HepG2 (cell line): Measurements from ENCODE around the gene PANX1. TPM values are rescaled to one million over a fixed set of nuclear protein-coding genes. Genes with fewer than 3 reads are reported as not detected.

Experiments
- ATAC-seq: fragments of 200-7000 bp; cut with Tn5 transposase; 3 replicates; pipeline ENCODE4 v1.9.1; 2020; ENCODE audit warnings: mild to moderate bottlenecking, moderate library complexity
- BruUV-seq: library from RNA; stranded (reverse); fragments of 400-500 nt; replicated peaks from 2 replicates; lab custom pipeline; 2021; lab: Mats Ljungman, UMichigan
- CTCF ChIA-PET: fragments of 300-600 bp; formaldehyde crosslinking; extraction: SDS; loops from one replicate; lab custom pipeline; 2021; ENCODE audit warnings: low total read pairs, inconsistent platforms, low intra/inter-chr PET ratio; lab: Yijun Ruan, JAX
- POLR2A ChIA-PET: fragments of 350-600 bp; sonication (Branson Sonifier 250); formaldehyde crosslinking; loops from one replicate; lab custom pipeline; 2020; ENCODE audit warnings: antibody characterized with exemption, inconsistent platforms; lab: Yijun Ruan, JAX
- DNase-seq: peaks from one replicate; pipeline ENCODE4 v3.0.0-alpha.2; 2015; ENCODE audit warnings: low spot score
- FAIRE-seq: peaks from 3 replicates; lab custom pipeline; 2011; peaks lifted over from hg19 to GRCh38; lab: Jason Lieb, UNC
- H2AFZ ChIP-seq: one replicate; pipeline ENCODE4 v1.6.1; 2011; ENCODE audit warnings: low read length, inconsistent platforms
- H3K27ac ChIP-seq: fragments of 300-600 bp; 3 replicates; pipeline ENCODE4 v1.8.0; 2011; ENCODE audit warnings: mixed run types, mild to moderate bottlenecking, mixed read lengths, low read length, inconsistent platforms; ENCODE audit not compliant: insufficient read depth; ENCODE audit errors: extremely low read length
- H3K27me3 ChIP-seq, 2 experiments: fragments of 200-600 bp in 1 of 2; 2 replicates in 1 of 2; 3 replicates in 1 of 2; pipeline versions ENCODE4 v1.6.0 to v1.8.0; 2011; ENCODE audit warnings: low read length in 2 of 2, mild to moderate bottlenecking in 2 of 2, moderate library complexity in 2 of 2, inconsistent platforms in 1 of 2; ENCODE audit not compliant: insufficient read depth in 2 of 2, control insufficient read depth in 1 of 2
- H3K36me3 ChIP-seq, 2 experiments: fragments of 200-600 bp in 1 of 2; replicated peaks in 1 of 2; 2 replicates in 1 of 2; 3 replicates in 1 of 2; pipeline versions ENCODE4 v1.5.1 to v1.8.0; 2011; ENCODE audit warnings: low read length in 2 of 2, inconsistent platforms in 1 of 2; ENCODE audit not compliant: insufficient read depth in 2 of 2, control insufficient read depth in 1 of 2
- H3K4me1 ChIP-seq: 2 replicates; pipeline ENCODE4 v1.5.1; 2012; ENCODE audit warnings: low read length, inconsistent platforms; ENCODE audit not compliant: insufficient read depth
- H3K4me2 ChIP-seq: 2 replicates; pipeline ENCODE4 v1.6.0; 2011; ENCODE audit warnings: low read depth, low read length, inconsistent platforms
- H3K4me3 ChIP-seq, 3 experiments: fragments of 200-600 bp in 1 of 3; sonication (generic), shearing (Covaris generic) in 1 of 3; replicated peaks in 1 of 3; 2 replicates each; pipeline ENCODE4 v1.5.1; 2011 to 2016; ENCODE audit warnings: low read length in 3 of 3, inconsistent platforms in 2 of 3, low read depth in 2 of 3, mild to moderate bottlenecking in 2 of 3, control low read depth in 1 of 3, mixed read lengths in 1 of 3; ENCODE audit not compliant: insufficient read depth in 1 of 3
- H3K79me2 ChIP-seq: one replicate; pipeline ENCODE4 v1.6.1; 2011; ENCODE audit warnings: low read length, inconsistent platforms; ENCODE audit not compliant: insufficient read depth
- H3K9ac ChIP-seq: 2 replicates; pipeline ENCODE4 v1.6.0; 2011; ENCODE audit warnings: mild to moderate bottlenecking, low read depth, low read length, inconsistent platforms; ENCODE audit not compliant: insufficient read depth
- H3K9me3 ChIP-seq: 2 replicates; pipeline ENCODE4 v1.5.1; 2012; ENCODE audit warnings: mild to moderate bottlenecking, low read length
- H4K20me1 ChIP-seq: 2 replicates; pipeline ENCODE4 v1.6.0; 2011; ENCODE audit warnings: inconsistent platforms, mild to moderate bottlenecking, low read length, moderate library complexity; ENCODE audit not compliant: insufficient read depth
- DBP ChIP-seq: sonication (generic); formaldehyde crosslinking; IDR thresholded peaks from 2 replicates; pipeline ENCODE4 v1.4.0; 2020; ENCODE audit warnings: missing genetic modification reagents; ENCODE audit errors: not compliant biosample characterization
- DMTF1 ChIP-seq: sonication (generic); formaldehyde crosslinking; IDR thresholded peaks from 2 replicates; pipeline ENCODE4 v1.4.0; 2020; ENCODE audit warnings: mild to moderate bottlenecking, missing genetic modification reagents
- IKZF1 ChIP-seq: fragments of 450-650 bp; IDR thresholded peaks from 2 replicates; pipeline ENCODE4 v1.7.1; 2016
- KMT2B ChIP-seq: IDR thresholded peaks from 2 replicates; pipeline ENCODE4 v1.6.1; 2016; ENCODE audit warnings: missing genetic modification reagents, missing compliant biosample characterization
- MTA3 ChIP-seq: sonication (generic); formaldehyde crosslinking; IDR thresholded peaks from 2 replicates; pipeline ENCODE4 v1.4.0; 2020; ENCODE audit warnings: missing genetic modification reagents
- SETDB1 ChIP-seq: sonication (generic); formaldehyde crosslinking; IDR thresholded peaks from 2 replicates; pipeline ENCODE4 v1.5.1; 2020; ENCODE audit warnings: missing genetic modification reagents, mild to moderate bottlenecking, borderline replicate concordance
- SMARCE1 ChIP-seq: fragments of 450-650 bp; IDR thresholded peaks from 2 replicates; pipeline ENCODE4 v1.6.1; 2017; ENCODE audit warnings: borderline replicate concordance
- SOX6 ChIP-seq, 2 experiments: fragments of 450-650 bp in 1 of 2; sonication (generic) in 1 of 2; formaldehyde crosslinking in 1 of 2; IDR thresholded peaks; 2 replicates each; pipeline versions ENCODE4 v1.4.0 to v1.6.1; 2017 to 2020; ENCODE audit warnings: antibody characterized with exemption in 1 of 2, mild to moderate bottlenecking in 1 of 2, missing genetic modification reagents in 1 of 2
- THAP9 ChIP-seq: sonication (generic); formaldehyde crosslinking; IDR thresholded peaks from 2 replicates; pipeline ENCODE4; 2020; ENCODE audit warnings: missing genetic modification reagents, mild to moderate bottlenecking, borderline replicate concordance
- ZNF280D ChIP-seq: sonication (generic); formaldehyde crosslinking; IDR thresholded peaks from 2 replicates; pipeline ENCODE4 v1.5.1; 2020; ENCODE audit warnings: mild to moderate bottlenecking, missing genetic modification reagents
- ZNF281 ChIP-seq: sonication (generic); formaldehyde crosslinking; IDR thresholded peaks from 2 replicates; pipeline ENCODE4 v1.4.0; 2020; ENCODE audit warnings: missing genetic modification reagents, borderline replicate concordance
- ZNF761 ChIP-seq: sonication (generic); formaldehyde crosslinking; conservative IDR thresholded peaks from 2 replicates; pipeline ENCODE4 v1.4.0; 2020; ENCODE audit warnings: mild to moderate bottlenecking, missing genetic modification reagents
- WGBS: methylation state at CpG from one replicate; pipeline ENCODE4 v1.1.6; 2017; ENCODE audit warnings: low lambda C conversion rate; 5-methylcytosine and 5-hydroxymethylcytosine counted together
- in situ Hi-C: cut with HindIII; loops from 2 replicates; pipeline ENCODE4 v1.10.0; 2017; ENCODE audit warnings: low pct_unique_long_range_greater_than_20kb; ENCODE audit not compliant: extremely low pct_ligation_motif_present
- intact Hi-C: fragments of 100-400 bp; cut with micrococcal nuclease; formaldehyde crosslinking; loops from one replicate; pipeline ENCODE4 v1.10.0; 2022; ENCODE audit not compliant: unreplicated experiment
- polyA plus RNA-seq, 8 experiments: library from polyadenylated mRNA; depleted of rRNA in 3 of 8; stranded (reverse) in 7 of 8; unstranded in 1 of 8; fragments of >200 nt; fragmentation: Illumina TruSeq in 4 of 8; extraction: Trizol in 4 of 8; gene quantifications; 2 replicates each; pipeline versions ENCODE4 v1.2.1 to v1.2.3, GENCODE V29; 2011 to 2016; ENCODE audit warnings: low read depth in 4 of 8, missing spikeins in 1 of 8, mixed read lengths in 1 of 8; ENCODE audit not compliant: insufficient read depth in 1 of 8
- total RNA-seq, 5 experiments: library from RNA; depleted of rRNA; stranded (reverse); fragments of >200 nt; fragmentation: Illumina TruSeq; extraction: Trizol; gene quantifications; 2 replicates each; pipeline ENCODE4 v1.2.3, GENCODE V29; 2016; ENCODE audit warnings: low read depth in 1 of 5

The PANX1 gene
- total and polyA plus RNA-seq, 2 of the 13 experiments (the other 11 are each of a cell fraction or from before 2014, with no cell fraction given) = 8.3 to 24.8 TPM

GRCh38 chr11:94117197-94117574 is 11.5 kb upstream of the PANX1 start:
- Histone ChIP-seq H3K9me3 (no peaks in the 10 kb centered on the region), H4K20me1 (no peaks in the 10 kb centered on the region), H3K79me2 (no peaks in the 10 kb centered on the region), H3K4me3 (no peak overlapping the region), H3K9ac (no peak overlapping the region), H3K27me3 (no peaks in the 10 kb centered on the region), H3K27ac (no peak overlapping the region), H3K4me1 (peaks cover 19% of the 10 kb centered on the region), H3K36me3 (no peaks in the 10 kb centered on the region), H3K4me2 (no peak overlapping the region), H2AFZ (no peak overlapping the region)
- WGBS = 43% methylated on average over 1 of the region's 1 CpG
- BruUV-seq = no TSS peak
- no peak for FAIRE-seq
- peak; percentile 43; the same call in 2 of the 3 replicates for ATAC-seq
- ChIA-PET POLR2A (interaction anchor here (3.0 kb wide), 1 partner anchor 11 kb away, joined by 16 read pairs; the partner anchor contains the start of gene PANX1), CTCF (no interaction called here)
- in situ Hi-C loops (no loop called here), intact Hi-C loops (no loop called here)
- no peak for DNase-seq
- no peak for TF ChIP-seq ZNF281 (CRISPR knock-in tag)
- no peak for TF ChIP-seq ZNF280D (CRISPR knock-in tag)
- TF ChIP-seq IKZF1 = no peak
- TF ChIP-seq SMARCE1 = no peak
- no peak for TF ChIP-seq THAP9 (CRISPR knock-in tag)
- TF ChIP-seq DBP (CRISPR knock-in tag) = no peak
- no peak for TF ChIP-seq DMTF1 (CRISPR knock-in tag)
- TF ChIP-seq KMT2B = no peak
- no peak for TF ChIP-seq MTA3 (CRISPR knock-in tag)
- TF ChIP-seq ZNF761 (CRISPR knock-in tag) = no peak
- no peak for TF ChIP-seq SOX6 (IDR thresholded peaks at IDR 0.05)
- TF ChIP-seq SOX6 (CRISPR knock-in tag; IDR thresholded peaks at IDR 0.05) = no peak
- no peak for TF ChIP-seq SETDB1
